ENCODE measurements around the gene WDR82.
A peak's percentile ranks its signal among the peaks of the same experiment; 100 is the strongest.

The WDR82 gene

DNA sequence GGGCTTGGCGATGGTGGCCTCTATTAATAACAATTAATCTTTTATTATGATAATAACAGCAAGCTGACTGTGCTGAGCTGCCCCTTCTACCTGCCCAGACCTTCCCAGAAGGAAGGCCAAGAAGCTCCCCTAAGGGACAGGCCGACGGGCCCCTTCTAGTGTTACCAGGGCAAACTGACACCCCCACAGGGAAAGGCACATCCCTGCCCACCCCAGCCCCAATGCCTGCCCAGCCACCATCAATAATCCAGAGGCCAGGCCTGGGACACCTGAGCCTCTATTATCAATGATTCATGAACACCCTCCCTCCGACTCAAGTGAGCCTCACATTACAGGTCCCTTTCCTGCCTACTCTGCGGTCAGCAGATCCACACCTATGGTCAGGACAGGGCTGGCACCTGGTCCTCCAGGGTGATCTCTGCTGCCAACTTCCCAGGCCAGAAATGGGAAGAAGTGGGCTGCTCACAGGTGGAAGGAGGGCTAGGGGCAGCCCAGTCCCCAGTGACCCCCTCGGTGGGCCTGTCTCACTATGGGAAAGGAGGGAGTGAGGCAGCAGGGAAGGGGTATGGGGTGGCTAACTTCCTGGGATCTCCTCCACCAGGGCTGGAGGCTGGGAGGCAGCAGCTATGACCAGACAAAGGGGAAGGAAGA, 41.3 kb downstream of the WDR82 start:
- Histone ChIP-seq H3K27me3 (ENCODE audit: insufficient read depth, poor library complexity, severe bottlenecking) (no peaks in the 10 kb centered on the region), H3K27ac (replicated peaks) (peak overlapping the region; percentile 95), H3K4me3 (replicated peaks; ENCODE audit: insufficient read depth, low read length) (peak overlapping the region; percentile 91)
- TF ChIP-seq, protein P1, sequence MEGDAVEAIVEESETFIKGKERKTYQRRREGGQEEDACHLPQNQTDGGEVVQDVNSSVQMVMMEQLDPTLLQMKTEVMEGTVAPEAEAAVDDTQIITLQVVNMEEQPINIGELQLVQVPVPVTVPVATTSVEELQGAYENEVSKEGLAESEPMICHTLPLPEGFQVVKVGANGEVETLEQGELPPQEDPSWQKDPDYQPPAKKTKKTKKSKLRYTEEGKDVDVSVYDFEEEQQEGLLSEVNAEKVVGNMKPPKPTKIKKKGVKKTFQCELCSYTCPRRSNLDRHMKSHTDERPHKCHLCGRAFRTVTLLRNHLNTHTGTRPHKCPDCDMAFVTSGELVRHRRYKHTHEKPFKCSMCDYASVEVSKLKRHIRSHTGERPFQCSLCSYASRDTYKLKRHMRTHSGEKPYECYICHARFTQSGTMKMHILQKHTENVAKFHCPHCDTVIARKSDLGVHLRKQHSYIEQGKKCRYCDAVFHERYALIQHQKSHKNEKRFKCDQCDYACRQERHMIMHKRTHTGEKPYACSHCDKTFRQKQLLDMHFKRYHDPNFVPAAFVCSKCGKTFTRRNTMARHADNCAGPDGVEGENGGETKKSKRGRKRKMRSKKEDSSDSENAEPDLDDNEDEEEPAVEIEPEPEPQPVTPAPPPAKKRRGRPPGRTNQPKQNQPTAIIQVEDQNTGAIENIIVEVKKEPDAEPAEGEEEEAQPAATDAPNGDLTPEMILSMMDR (IDR thresholded peaks at IDR 0.05; ENCODE audit: insufficient read depth, low read length), result no peak
- TF ChIP-seq, protein P2, sequence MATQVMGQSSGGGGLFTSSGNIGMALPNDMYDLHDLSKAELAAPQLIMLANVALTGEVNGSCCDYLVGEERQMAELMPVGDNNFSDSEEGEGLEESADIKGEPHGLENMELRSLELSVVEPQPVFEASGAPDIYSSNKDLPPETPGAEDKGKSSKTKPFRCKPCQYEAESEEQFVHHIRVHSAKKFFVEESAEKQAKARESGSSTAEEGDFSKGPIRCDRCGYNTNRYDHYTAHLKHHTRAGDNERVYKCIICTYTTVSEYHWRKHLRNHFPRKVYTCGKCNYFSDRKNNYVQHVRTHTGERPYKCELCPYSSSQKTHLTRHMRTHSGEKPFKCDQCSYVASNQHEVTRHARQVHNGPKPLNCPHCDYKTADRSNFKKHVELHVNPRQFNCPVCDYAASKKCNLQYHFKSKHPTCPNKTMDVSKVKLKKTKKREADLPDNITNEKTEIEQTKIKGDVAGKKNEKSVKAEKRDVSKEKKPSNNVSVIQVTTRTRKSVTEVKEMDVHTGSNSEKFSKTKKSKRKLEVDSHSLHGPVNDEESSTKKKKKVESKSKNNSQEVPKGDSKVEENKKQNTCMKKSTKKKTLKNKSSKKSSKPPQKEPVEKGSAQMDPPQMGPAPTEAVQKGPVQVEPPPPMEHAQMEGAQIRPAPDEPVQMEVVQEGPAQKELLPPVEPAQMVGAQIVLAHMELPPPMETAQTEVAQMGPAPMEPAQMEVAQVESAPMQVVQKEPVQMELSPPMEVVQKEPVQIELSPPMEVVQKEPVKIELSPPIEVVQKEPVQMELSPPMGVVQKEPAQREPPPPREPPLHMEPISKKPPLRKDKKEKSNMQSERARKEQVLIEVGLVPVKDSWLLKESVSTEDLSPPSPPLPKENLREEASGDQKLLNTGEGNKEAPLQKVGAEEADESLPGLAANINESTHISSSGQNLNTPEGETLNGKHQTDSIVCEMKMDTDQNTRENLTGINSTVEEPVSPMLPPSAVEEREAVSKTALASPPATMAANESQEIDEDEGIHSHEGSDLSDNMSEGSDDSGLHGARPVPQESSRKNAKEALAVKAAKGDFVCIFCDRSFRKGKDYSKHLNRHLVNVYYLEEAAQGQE (IDR thresholded peaks at IDR 0.05; ENCODE audit: insufficient replicate concordance, low read depth), result no peak
- no peak for TF ChIP-seq SPI1 (IDR thresholded peaks at IDR 0.05; ENCODE audit: borderline replicate concordance, low read depth)
- TF ChIP-seq POLR2AphosphoS5 (IDR thresholded peaks at IDR 0.05; ENCODE audit: low read depth), result no peak
- no peak for TF ChIP-seq GABPA (IDR thresholded peaks at IDR 0.05; ENCODE audit: low read depth)
- no peak for DNase-seq (ENCODE audit: low read depth in 1 of 2, low spot score in 1 of 2)

DNA sequence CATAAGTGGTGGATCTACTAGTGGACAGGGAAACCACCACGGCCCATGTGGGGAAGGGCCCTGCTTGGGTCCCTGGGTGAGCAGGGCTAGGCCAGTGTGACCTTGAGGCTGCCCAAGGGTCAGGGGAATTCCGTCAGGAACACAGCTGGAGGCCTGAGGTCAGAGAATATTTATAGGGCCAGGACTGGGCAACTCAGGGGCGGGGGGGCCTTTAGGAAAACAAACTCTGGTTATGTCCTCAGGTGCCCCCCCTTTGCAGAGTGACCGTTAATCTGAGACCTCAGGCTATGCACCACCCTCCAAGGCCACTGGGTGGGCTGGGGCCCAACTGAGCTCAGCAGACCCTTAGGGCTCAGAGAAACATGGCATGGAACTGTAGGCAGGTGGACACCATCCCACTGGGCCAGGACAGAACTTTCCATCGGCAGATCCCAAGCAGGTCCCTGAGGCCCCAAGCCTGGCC, 42.0 kb downstream of the WDR82 start:
- Histone ChIP-seq H3K27me3 (ENCODE audit: insufficient read depth, poor library complexity, severe bottlenecking) (no peaks in the 10 kb centered on the region), H3K27ac (replicated peaks) (peak overlapping the region; percentile 95), H3K4me3 (replicated peaks; ENCODE audit: insufficient read depth, low read length) (no peak overlapping the region)
- no peak for DNase-seq (ENCODE audit: low read depth in 1 of 2, low spot score in 1 of 2)
- no peak for TF ChIP-seq SPI1 (IDR thresholded peaks at IDR 0.05; ENCODE audit: borderline replicate concordance, low read depth)
- no peak for TF ChIP-seq GABPA (IDR thresholded peaks at IDR 0.05; ENCODE audit: low read depth)
- TF ChIP-seq, protein P1 (IDR thresholded peaks at IDR 0.05; ENCODE audit: insufficient read depth, low read length), result no peak
- no peak for TF ChIP-seq POLR2AphosphoS5 (IDR thresholded peaks at IDR 0.05; ENCODE audit: low read depth)
- TF ChIP-seq, protein P2 (IDR thresholded peaks at IDR 0.05; ENCODE audit: insufficient replicate concordance, low read depth), result no peak

DNA sequence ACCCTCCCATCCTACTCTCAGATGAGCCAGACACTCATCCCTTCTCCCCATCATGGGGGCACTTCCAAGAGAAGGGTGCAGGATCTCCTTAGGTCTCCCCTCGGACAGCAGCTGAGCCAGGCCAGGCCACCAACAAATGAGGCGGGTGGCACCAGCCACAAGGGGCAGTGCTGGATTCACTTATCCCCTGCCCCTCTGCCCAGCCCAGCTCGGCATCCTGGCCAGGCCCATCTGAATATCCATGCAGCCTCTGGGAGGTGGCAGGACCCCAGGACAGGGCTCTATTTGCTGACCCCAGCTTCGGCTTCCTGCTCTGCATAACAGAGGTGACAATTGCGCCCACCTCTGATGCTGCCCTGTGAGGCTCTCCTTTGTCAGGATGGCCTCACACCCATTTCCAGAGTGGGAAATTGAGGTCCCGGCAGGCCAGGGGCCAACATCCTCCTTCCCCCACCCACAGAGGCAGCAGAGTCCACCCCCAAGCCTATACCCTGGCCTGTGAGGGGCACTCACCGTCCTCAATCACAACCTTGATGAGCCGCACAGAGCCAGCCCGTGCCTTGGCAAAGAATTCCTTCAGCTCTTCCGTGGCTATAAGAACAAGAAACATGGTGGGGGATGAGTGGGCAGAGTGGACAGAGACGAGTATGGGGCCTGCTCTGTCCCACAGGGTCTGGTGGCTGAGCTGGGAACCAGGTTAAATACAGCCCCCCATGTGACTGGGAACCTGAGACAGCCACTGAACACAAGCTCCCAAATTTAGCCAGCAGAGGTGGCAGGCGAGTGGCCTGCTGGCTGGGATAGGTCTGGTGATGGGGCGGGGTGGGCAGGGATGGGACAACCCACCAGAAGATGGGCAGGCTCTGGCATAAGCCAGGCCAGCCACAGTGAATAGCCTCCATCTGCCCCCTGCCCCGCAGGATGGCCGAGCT, 43.7 kb downstream of the WDR82 start:
- no peak overlapping the region for H3K27ac ChIP-seq (replicated peaks)
- TF ChIP-seq POLR2AphosphoS5 (IDR thresholded peaks at IDR 0.05; ENCODE audit: low read depth) (no peak), SPI1 (IDR thresholded peaks at IDR 0.05; ENCODE audit: borderline replicate concordance, low read depth) (no peak), GABPA (IDR thresholded peaks at IDR 0.05; ENCODE audit: low read depth) (no peak)
- TF ChIP-seq, protein P1 (IDR thresholded peaks at IDR 0.05; ENCODE audit: insufficient read depth, low read length), result no peak
- TF ChIP-seq, protein P2 (IDR thresholded peaks at IDR 0.05; ENCODE audit: insufficient replicate concordance, low read depth), result no peak
- H3K27me3 ChIP-seq (ENCODE audit: insufficient read depth, poor library complexity, severe bottlenecking), result no peaks in the 10 kb centered on the region
- DNase-seq (ENCODE audit: low read depth in 1 of 2, low spot score in 1 of 2), result no peak
- H3K4me3 ChIP-seq (replicated peaks; ENCODE audit: insufficient read depth, low read length), result no peak overlapping the region
